K562 (cell line): ENCODE results near the gene STK11. TPM values are rescaled to one million over a fixed set of nuclear protein-coding genes. Genes with fewer than 3 reads are reported as not detected.

Experiments
- BDP1 ChIP-seq: IDR thresholded peaks from 3 replicates; pipeline ENCODE4 v1.6.1; 2011; ENCODE audit not compliant: insufficient read length, insufficient read depth
- CREB5 ChIP-seq: fragments of 250-450 bp; sonication (Bioruptor Pico); IDR thresholded peaks from 2 replicates; pipeline ENCODE4 v1.5.0; 2020; ENCODE audit warnings: mild to moderate bottlenecking
- DDX20 ChIP-seq: fragments of 450-650 bp; IDR thresholded peaks from 2 replicates; pipeline ENCODE4 v1.6.1; 2016; ENCODE audit warnings: missing genetic modification characterization, low read depth, mild to moderate bottlenecking, missing compliant biosample characterization, moderate library complexity
- ETS2 ChIP-seq: IDR thresholded peaks from 2 replicates; pipeline ENCODE4 v1.6.1; 2016; ENCODE audit warnings: borderline replicate concordance, missing genetic modification characterization, mild to moderate bottlenecking, moderate library complexity, missing compliant biosample characterization; ENCODE audit not compliant: poor library complexity, severe bottlenecking
- FOXK1 ChIP-seq: sonication (generic); formaldehyde crosslinking; IDR thresholded peaks from 2 replicates; pipeline ENCODE4 v1.8.0; 2022; ENCODE audit warnings: missing genetic modification reagents, mild to moderate bottlenecking, borderline replicate concordance
- GABPA ChIP-seq: fragments of 200-800 bp; sonication (Bioruptor generic); conservative IDR thresholded peaks from 2 replicates; pipeline ENCODE4 v1.6.1; 2016; ENCODE audit warnings: low read depth, missing genetic modification characterization, missing compliant biosample characterization
- MIER1 ChIP-seq: fragments of 450-650 bp; IDR thresholded peaks from 2 replicates; pipeline ENCODE4 v1.6.1; 2016; ENCODE audit warnings: antibody characterized with exemption, mild to moderate bottlenecking, low read depth
- NR2F6 ChIP-seq: fragments of 450-650 bp; formaldehyde crosslinking; IDR thresholded peaks from 2 replicates; pipeline ENCODE4 v1.4.0; 2020; ENCODE audit warnings: mild to moderate bottlenecking
- PPARD ChIP-seq: fragments of 250-450 bp; sonication (Bioruptor Pico); IDR thresholded peaks from 2 replicates; pipeline ENCODE4 v1.8.0; 2022; ENCODE audit warnings: inconsistent platforms, mild to moderate bottlenecking, moderate library complexity
- RUNX1 ChIP-seq: sonication (generic); IDR thresholded peaks from 2 replicates; pipeline ENCODE4 v1.6.1; 2016; ENCODE audit warnings: antibody characterized with exemption, low read depth
- SMAD2 ChIP-seq: fragments of 150-350 bp; IDR thresholded peaks from 2 replicates; pipeline ENCODE4 v1.6.1; 2014; ENCODE audit warnings: low read depth, mild to moderate bottlenecking, low read length
- TAF15 ChIP-seq: fragments of 200-400 bp; formaldehyde crosslinking; IDR thresholded peaks from 2 replicates; pipeline ENCODE4 v1.6.1; 2017; ENCODE audit warnings: mild to moderate bottlenecking, low read depth, low read length, moderate library complexity
- TAF7 ChIP-seq: fragments of 450-650 bp; IDR thresholded peaks from 2 replicates; pipeline ENCODE4 v1.6.1; 2016; ENCODE audit warnings: missing genetic modification characterization, missing compliant biosample characterization
- ZNF316 ChIP-seq: fragments of 450-650 bp; IDR thresholded peaks from 2 replicates; pipeline ENCODE4 v1.6.1; 2016
- polyA plus RNA-seq, 8 experiments: library from polyadenylated mRNA; depleted of rRNA in 4 of 8; stranded (reverse) in 5 of 8; unstranded in 3 of 8; fragments of >200 nt; fragmentation: Nextera tagmentation in 2 of 8; fragmentation: Illumina TruSeq in 1 of 8; extraction: Ambion mirVana in 2 of 8; extraction: Trizol in 1 of 8; gene quantifications; 2 replicates each; pipeline versions ENCODE4 v1.2.1 to v1.2.3, GENCODE V29; 2011 to 2014; ENCODE audit warnings: inconsistent platforms in 1 of 8, missing spikeins in 1 of 8
- total RNA-seq, 7 experiments: library from RNA; depleted of rRNA in 6 of 7; stranded (reverse); fragments of >200 nt in 6 of 7; fragmentation: Illumina TruSeq in 2 of 7; extraction: Trizol in 2 of 7; gene quantifications; 2 replicates each; pipeline versions ENCODE4 v1.2.1 to v1.2.3, GENCODE V29; 2011 to 2021; ENCODE audit warnings: low replicate concordance in 1 of 7
- TF ChIP-seq, protein P1 (sequence below): fragments of 250-450 bp; sonication (Bioruptor Pico); IDR thresholded peaks from 2 replicates; pipeline ENCODE4 v1.6.1; 2021; ENCODE audit warnings: mild to moderate bottlenecking
- TF ChIP-seq, protein P2 (sequence below), 2 experiments: fragments of 250-450 bp in 1 of 2; fragments of 450-650 bp in 1 of 2; sonication (Bioruptor Pico) in 1 of 2; IDR thresholded peaks; 2 replicates each; pipeline versions ENCODE4 v1.6.1 to v1.8.0; 2016 to 2021; ENCODE audit warnings: mild to moderate bottlenecking in 2 of 2, moderate library complexity in 2 of 2, missing compliant biosample characterization in 1 of 2, missing genetic modification characterization in 1 of 2
- TF ChIP-seq, protein P3 (sequence below): fragments of 450-650 bp; IDR thresholded peaks from 2 replicates; pipeline ENCODE4 v1.6.1; 2018; ENCODE audit warnings: mild to moderate bottlenecking, low read depth; ENCODE audit not compliant: partially characterized antibody
- TF ChIP-seq, protein P4 (sequence below): sonication (generic); formaldehyde crosslinking; IDR thresholded peaks from 2 replicates; pipeline ENCODE4 v1.8.0; 2022; ENCODE audit warnings: missing genetic modification reagents, mild to moderate bottlenecking, moderate library complexity, borderline replicate concordance
- TF ChIP-seq, protein P5 (sequence below): fragments of 250-450 bp; sonication (Bioruptor Pico); IDR thresholded peaks from 2 replicates; pipeline ENCODE4 v1.5.0; 2022; ENCODE audit warnings: mild to moderate bottlenecking
- TF ChIP-seq, protein P6 (sequence below): sonication (generic); formaldehyde crosslinking; IDR thresholded peaks from 2 replicates; pipeline ENCODE4 v1.5.0; 2020; ENCODE audit warnings: missing genetic modification reagents

Gene STK11
- total and polyA plus RNA-seq, 9 of the 15 experiments (the other 6 are each of a cell fraction or from before 2014, with no cell fraction given), result 0.15 to 96.5 (median 31.7) TPM

- TF ChIP-seq MIER1, result no peak
- no peak for TF ChIP-seq PPARD (CRISPR knock-in tag)
- no peak for TF ChIP-seq CREB5 (CRISPR knock-in tag)
- TF ChIP-seq, protein P1, sequence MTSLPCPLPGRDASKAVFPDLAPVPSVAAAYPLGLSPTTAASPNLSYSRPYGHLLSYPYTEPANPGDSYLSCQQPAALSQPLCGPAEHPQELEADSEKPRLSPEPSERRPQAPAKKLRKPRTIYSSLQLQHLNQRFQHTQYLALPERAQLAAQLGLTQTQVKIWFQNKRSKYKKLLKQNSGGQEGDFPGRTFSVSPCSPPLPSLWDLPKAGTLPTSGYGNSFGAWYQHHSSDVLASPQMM, result no peak
- TF ChIP-seq, protein P2, sequence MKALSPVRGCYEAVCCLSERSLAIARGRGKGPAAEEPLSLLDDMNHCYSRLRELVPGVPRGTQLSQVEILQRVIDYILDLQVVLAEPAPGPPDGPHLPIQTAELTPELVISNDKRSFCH (CRISPR knock-in tag; IDR thresholded peaks at IDR 0.05), result no peak
- TF ChIP-seq, protein P2 (tag; IDR thresholded peaks at IDR 0.05), result no peak
- TF ChIP-seq GABPA, result peak; percentile 45
- TF ChIP-seq TAF7 (tag), result no peak
- TF ChIP-seq NR2F6, result no peak
- TF ChIP-seq TAF15, result no peak
- TF ChIP-seq BDP1, result no peak
- TF ChIP-seq FOXK1 (CRISPR knock-in tag), result no peak
- TF ChIP-seq ZNF316, result no peak
- TF ChIP-seq DDX20 (tag), result no peak
- TF ChIP-seq, protein P3, sequence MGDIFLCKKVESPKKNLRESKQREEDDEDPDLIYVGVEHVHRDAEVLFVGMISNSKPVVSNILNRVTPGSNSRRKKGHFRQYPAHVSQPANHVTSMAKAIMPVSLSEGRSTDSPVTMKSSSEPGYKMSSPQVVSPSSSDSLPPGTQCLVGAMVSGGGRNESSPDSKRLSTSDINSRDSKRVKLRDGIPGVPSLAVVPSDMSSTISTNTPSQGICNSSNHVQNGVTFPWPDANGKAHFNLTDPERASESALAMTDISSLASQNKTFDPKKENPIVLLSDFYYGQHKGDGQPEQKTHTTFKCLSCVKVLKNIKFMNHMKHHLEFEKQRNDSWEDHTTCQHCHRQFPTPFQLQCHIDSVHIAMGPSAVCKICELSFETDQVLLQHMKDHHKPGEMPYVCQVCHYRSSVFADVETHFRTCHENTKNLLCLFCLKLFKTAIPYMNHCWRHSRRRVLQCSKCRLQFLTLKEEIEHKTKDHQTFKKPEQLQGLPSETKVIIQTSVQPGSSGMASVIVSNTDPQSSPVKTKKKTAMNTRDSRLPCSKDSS, result no peak
- TF ChIP-seq, protein P4, sequence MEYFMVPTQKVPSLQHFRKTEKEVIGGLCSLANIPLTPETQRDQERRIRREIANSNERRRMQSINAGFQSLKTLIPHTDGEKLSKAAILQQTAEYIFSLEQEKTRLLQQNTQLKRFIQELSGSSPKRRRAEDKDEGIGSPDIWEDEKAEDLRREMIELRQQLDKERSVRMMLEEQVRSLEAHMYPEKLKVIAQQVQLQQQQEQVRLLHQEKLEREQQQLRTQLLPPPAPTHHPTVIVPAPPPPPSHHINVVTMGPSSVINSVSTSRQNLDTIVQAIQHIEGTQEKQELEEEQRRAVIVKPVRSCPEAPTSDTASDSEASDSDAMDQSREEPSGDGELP (CRISPR knock-in tag), result peak; percentile 19; the same call in 1 of the 2 replicates
- TF ChIP-seq, protein P5, sequence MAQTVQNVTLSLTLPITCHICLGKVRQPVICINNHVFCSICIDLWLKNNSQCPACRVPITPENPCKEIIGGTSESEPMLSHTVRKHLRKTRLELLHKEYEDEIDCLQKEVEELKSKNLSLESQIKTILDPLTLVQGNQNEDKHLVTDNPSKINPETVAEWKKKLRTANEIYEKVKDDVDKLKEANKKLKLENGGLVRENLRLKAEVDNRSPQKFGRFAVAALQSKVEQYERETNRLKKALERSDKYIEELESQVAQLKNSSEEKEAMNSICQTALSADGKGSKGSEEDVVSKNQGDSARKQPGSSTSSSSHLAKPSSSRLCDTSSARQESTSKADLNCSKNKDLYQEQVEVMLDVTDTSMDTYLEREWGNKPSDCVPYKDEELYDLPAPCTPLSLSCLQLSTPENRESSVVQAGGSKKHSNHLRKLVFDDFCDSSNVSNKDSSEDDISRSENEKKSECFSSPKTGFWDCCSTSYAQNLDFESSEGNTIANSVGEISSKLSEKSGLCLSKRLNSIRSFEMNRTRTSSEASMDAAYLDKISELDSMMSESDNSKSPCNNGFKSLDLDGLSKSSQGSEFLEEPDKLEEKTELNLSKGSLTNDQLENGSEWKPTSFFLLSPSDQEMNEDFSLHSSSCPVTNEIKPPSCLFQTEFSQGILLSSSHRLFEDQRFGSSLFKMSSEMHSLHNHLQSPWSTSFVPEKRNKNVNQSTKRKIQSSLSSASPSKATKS (CRISPR knock-in tag), result no peak
- no peak for TF ChIP-seq ETS2 (tag)
- TF ChIP-seq, protein P6, sequence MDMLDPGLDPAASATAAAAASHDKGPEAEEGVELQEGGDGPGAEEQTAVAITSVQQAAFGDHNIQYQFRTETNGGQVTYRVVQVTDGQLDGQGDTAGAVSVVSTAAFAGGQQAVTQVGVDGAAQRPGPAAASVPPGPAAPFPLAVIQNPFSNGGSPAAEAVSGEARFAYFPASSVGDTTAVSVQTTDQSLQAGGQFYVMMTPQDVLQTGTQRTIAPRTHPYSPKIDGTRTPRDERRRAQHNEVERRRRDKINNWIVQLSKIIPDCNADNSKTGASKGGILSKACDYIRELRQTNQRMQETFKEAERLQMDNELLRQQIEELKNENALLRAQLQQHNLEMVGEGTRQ (CRISPR knock-in tag), result peak; percentile 64
- no peak for TF ChIP-seq SMAD2
- no peak for TF ChIP-seq RUNX1
These were observed 32.3 kb downstream of the STK11 start, which contains the start of gene CBARP (continued) for GRCh38 chr19:1237754-1238368.
